GM21717 (cell line): ENCODE measurements around the gene MB.
"Not testable (repeated sequence)": the region's sequence is repeated elsewhere in the genome, so short reads cannot be mapped to it uniquely, and the experiment has no call there.

Experiments used
- ATAC-seq: cut with Tn5 transposase; IDR thresholded peaks from one replicate; pipeline ENCODE4 v1.9.1; 2021; ENCODE audit warnings: mild to moderate bottlenecking, moderate library complexity; ENCODE audit not compliant: unreplicated experiment

MB gene

GRCh38 chr22:35638001-35638400 is 20.9 kb upstream of the MB start:
- no peak for ATAC-seq

GRCh38 chr22:35637254-35637653 is 20.1 kb upstream of the MB start:
- no peak for ATAC-seq

- ATAC-seq = no peak
These were observed 17.9 kb upstream of the MB start for GRCh38 chr22:35634943-35635540.

GRCh38 chr22:35634015-35634414 is 16.9 kb upstream of the MB start:
- no peak for ATAC-seq

- no peak for ATAC-seq
These were observed 16.4 kb upstream of the MB start for GRCh38 chr22:35633520-35633919.

- no peak for ATAC-seq
These were observed 15.8 kb upstream of the MB start for GRCh38 chr22:35632935-35633334.

- ATAC-seq = no peak
These were observed 14.5 kb upstream of the MB start for GRCh38 chr22:35631597-35631996.

- no peak for ATAC-seq
These were observed 13.8 kb upstream of the MB start for GRCh38 chr22:35630891-35631290.

- no peak for ATAC-seq
These were observed 13.3 kb upstream of the MB start for GRCh38 chr22:35630387-35630793.

GRCh38 chr22:35629406-35630216 is 12.5 kb upstream of the MB start:
- ATAC-seq = no peak

- ATAC-seq = no peak
These were observed 11.6 kb upstream of the MB start for GRCh38 chr22:35628732-35629131.

- no peak for ATAC-seq
These were observed 10.3 kb upstream of the MB start for GRCh38 chr22:35627267-35628041.

- no peak for ATAC-seq
These were observed 8.8 kb upstream of the MB start for GRCh38 chr22:35625763-35626432.

- no peak for ATAC-seq
These were observed 7.4 kb upstream of the MB start for GRCh38 chr22:35624547-35624946.

- not testable (repeated sequence) for ATAC-seq
These were observed 6.8 kb upstream of the MB start for GRCh38 chr22:35623885-35624284.

- no peak for ATAC-seq
These were observed 5.2 kb upstream of the MB start for GRCh38 chr22:35622191-35622913.

GRCh38 chr22:35621451-35621850 is 4.3 kb upstream of the MB start:
- no peak for ATAC-seq

GRCh38 chr22:35620624-35621251 is 3.6 kb upstream of the MB start:
- no peak for ATAC-seq

GRCh38 chr22:35619336-35620094 is 2.4 kb upstream of the MB start:
- no peak for ATAC-seq
